Fibroblast of peridontal ligament (primary cell): ENCODE measurements around the gene COQ9.
"Not testable (repeated sequence)": the region's sequence is repeated elsewhere in the genome, so short reads cannot be mapped to it uniquely, and the experiment has no call there.

Experiments used
- DNase-seq: peaks from one replicate; pipeline ENCODE4 v3.0.0-alpha.2; 2010; ENCODE audit errors: extremely low read depth

Gene COQ9

GRCh38 chr16:57447186-57447962 is at the start of gene COQ9, which contains the start of gene CIAPIN1:
Gene COQ9 (plus strand): TSS chr16:57447479. CDS start chr16:57447506, 27 bp downstream.
Gene CIAPIN1 (minus strand): TSS chr16:57447385. CDS start chr16:57440928, 6,457 bp downstream.
- DNase-seq, result peak; percentile 87

DNA sequence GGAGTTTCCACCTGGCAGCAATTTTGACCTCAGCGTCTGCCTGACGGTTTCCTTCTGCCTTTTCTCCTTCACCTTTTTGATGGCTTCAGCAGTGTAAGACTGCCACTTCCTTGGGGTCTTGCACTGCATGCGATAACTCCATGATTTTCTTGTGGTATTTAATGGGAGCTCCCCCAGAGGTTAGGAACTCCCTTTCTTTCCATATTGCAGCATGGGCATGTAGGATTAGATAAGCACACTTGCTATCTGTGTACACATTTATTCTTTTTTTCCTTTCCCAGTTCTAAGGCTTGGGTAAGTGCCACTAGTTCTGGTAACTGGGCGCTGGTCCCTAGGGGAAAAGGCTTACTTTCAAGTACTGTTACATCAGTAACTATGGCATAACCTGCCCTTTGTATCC is 49.8 kb upstream of the COQ9 start:
- DNase-seq, result not testable (repeated sequence)

DNA sequence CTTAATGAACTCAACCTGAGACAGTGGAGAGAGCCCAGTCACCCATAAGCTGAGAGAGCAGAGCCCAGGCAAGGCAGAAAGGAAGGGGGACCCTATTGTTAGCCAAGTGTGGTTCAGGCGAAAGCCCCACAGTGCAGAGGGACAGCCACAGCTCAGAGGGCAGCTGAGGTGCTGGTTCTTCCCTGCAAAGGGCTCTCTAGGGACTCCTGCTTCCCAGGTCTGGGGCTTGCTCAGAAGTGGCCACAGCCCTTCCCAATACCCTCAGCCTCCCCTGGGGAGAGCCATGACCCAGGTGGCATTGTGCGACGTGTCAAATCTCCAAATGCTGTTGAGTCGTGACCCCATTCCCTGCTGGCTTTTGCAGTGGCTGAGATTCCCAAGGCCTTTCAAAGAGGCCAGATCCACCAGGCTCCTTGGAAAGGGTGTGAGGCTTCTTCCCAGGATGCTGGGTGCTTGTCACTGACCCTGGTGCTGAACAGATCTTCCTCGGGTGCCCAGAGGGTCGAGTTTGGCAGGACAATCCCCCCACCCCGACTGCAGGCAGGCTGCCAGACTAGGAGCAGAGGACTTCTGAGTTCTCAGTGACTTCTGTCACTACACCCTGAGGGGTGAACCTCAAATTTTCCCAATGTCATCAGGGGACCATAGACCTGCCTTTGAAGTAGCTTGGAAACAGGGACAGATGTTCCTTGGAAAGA is 45.2 kb upstream of the COQ9 start:
- no peak for DNase-seq

GRCh38 chr16:57403965-57404817 is 43.1 kb upstream of the COQ9 start, which contains the start of gene CCL17:
Gene CCL17 (plus strand): TSS chr16:57404767. CDS start chr16:57413933, 9,166 bp downstream.
- DNase-seq, result no peak

GRCh38 chr16:57405097-57405496 is 42.2 kb upstream of the COQ9 start:
- no peak for DNase-seq

- no peak for DNase-seq
Observed at GRCh38 chr16:57406881-57407280, 40.4 kb upstream of the COQ9 start.

DNA sequence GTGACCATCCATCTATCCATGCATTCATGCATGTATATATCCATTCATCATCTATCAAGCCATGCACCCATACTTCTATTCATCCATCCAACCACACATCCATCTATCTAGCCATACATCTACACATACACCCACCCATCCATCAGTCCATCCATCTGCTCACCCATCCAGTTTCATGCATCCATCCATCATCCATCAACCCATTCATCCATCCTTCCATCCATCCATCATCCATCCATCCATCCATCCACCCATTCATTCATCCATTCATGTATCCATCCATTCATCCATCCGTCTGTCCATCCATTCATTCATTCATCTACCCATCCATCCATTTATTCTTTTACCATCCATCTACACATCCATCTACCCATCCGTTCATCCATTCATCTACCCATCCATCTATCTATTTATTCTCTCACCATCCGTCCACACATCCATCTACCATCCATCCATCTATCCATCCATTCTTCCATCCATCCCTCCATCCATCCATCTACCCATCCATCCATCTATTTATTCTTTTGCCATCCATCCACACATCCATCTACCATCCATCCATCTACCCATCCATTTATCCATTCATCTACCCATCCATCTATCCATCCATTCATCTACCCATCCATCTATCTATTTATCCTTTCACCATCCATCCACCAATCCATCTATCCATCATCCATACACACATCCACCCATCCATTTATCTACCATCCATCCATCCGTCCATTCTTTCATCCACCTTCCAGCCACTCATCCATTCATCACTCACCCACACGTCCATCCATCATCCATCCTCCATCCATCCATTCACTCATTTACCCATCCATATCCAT is 39.5 kb upstream of the COQ9 start:
- DNase-seq, result no peak

- no peak for DNase-seq
Observed at GRCh38 chr16:57409065-57409464, 38.2 kb upstream of the COQ9 start.

- DNase-seq, result no peak
Observed at GRCh38 chr16:57409870-57410587, 37.2 kb upstream of the COQ9 start.

GRCh38 chr16:57411362-57411976 is 35.8 kb upstream of the COQ9 start:
- DNase-seq, result no peak

DNA sequence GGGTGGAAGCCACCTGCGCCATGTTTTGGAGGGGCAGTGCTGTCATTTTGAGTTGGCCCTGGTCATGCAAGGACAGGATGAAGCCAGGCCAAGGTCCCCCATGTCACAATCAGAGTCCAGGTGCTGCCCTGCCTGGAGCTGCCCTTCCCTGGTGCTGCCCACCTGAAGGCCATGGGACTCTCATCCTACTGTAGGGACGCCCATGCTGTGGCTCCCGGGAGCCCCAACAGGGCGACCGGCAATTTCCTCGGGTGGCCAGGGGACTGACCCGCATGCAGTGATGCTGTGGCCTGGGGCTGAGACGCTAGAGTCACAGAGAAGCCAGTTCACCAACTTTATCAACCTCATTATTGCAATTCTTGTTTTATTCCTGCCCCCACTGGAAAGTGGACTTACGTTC is 34.7 kb upstream of the COQ9 start:
- DNase-seq, result no peak

GRCh38 chr16:57413301-57413730 is 34.0 kb upstream of the COQ9 start:
- no peak for DNase-seq

GRCh38 chr16:57413733-57414132 is 33.5 kb upstream of the COQ9 start:
- DNase-seq, result no peak

DNA sequence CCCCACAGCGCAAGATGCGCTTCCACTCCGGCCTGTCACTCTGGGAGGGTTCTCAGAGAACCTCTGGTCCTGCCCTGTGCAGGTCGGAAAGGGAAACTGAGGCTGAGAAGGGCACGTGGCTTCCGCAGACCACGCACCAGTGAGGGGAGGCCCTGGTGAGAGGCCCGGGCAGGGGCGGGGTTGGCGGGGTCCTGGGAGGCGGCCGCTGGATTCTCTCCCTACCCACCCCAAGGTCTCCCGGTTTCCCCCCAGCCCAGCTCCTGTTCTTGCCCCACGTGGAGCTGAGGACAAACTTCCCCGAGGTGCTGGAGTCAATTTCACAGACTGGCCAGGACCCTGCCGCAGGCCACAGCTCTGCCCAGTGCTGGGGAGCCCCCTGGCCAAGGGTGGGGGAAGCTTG is 31.2 kb upstream of the COQ9 start:
- no peak for DNase-seq

GRCh38 chr16:57419506-57419905 is 27.8 kb upstream of the COQ9 start:
- no peak for DNase-seq

- DNase-seq, result peak; percentile 84
Observed at GRCh38 chr16:57422026-57422944, 25.0 kb upstream of the COQ9 start.

- DNase-seq, result no peak
Observed at GRCh38 chr16:57423152-57423551, 24.1 kb upstream of the COQ9 start.

DNA sequence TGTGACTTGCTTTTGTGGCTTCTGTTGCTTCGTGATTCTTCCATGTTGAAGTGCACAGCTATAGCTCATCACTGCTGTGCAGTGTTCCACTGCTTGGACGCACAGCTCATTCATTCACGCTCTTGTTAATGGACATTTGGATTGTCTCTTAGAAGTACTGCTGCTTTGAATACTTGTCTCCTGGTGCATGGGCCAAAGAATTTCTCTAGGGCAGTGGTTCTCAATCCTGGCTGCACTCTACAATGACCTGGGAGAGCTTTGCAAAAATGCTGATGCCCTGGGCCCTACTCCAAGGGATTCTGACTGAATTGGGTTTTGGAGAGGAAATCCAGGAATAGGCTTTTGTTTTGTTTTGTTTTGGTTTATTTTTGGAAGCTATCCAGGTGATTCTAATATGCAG is 22.7 kb upstream of the COQ9 start:
- DNase-seq, result no peak

DNA sequence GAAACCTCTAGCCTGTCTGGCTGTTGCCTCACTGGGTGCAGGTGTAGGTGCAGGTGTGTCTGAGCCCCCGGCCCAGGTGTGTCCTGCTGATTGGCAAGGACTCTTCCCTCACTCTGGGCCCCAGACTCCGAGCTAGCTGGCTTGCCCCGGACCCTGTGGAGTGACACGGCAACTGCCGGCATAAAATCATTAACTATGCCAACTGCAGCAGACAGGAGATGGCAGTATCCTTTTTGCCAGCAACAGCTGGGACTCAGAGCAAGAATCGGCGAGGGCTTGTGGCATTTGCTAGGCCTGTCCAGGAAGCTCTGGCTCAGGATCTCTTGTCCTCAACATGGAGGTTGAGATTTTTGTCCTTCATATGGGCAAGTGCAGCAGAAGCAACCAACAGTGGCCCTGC is 20.9 kb upstream of the COQ9 start:
- DNase-seq, result no peak
